NCI-H2081 (cell line): ENCODE results near the gene MTNR1B.

Experiments
- DNase-seq, 2 experiments: peaks; one replicate each; lab custom pipeline; 2025; lab: John Stamatoyannopoulos, UW

The MTNR1B gene

GRCh38 chr11:92969634-92970347 is at the start of gene MTNR1B:
Gene MTNR1B, plus strand, starts transcription at chr11:92969651. Its CDS starts 75 bp downstream, at chr11:92969726.
- no peak for DNase-seq

GRCh38 chr11:92920331-92920730 is 49.1 kb upstream of the MTNR1B start:
- DNase-seq = no peak

- no peak for DNase-seq
These were observed 46.7 kb upstream of the MTNR1B start for GRCh38 chr11:92922731-92923130.

- DNase-seq = no peak
These were observed 40.2 kb upstream of the MTNR1B start for GRCh38 chr11:92929246-92929645.

- DNase-seq = no peak
These were observed 39.8 kb upstream of the MTNR1B start for GRCh38 chr11:92929653-92930052.

GRCh38 chr11:92931746-92932422 is 37.6 kb upstream of the MTNR1B start:
- DNase-seq = no peak

GRCh38 chr11:92939305-92939704 is 30.1 kb upstream of the MTNR1B start:
- DNase-seq = no peak

- peak; percentile 33 to 42 for DNase-seq
These were observed 27.5 kb upstream of the MTNR1B start for GRCh38 chr11:92941676-92942571.

- DNase-seq = no peak
These were observed 22.7 kb upstream of the MTNR1B start for GRCh38 chr11:92946707-92947106.

GRCh38 chr11:92948116-92948515 is 21.3 kb upstream of the MTNR1B start:
- no peak for DNase-seq

GRCh38 chr11:92954003-92954402 is 15.4 kb upstream of the MTNR1B start:
- DNase-seq = peak; percentile 46 to 78

- DNase-seq = no peak
These were observed 13.6 kb upstream of the MTNR1B start for GRCh38 chr11:92955860-92956259.

- no peak for DNase-seq
These were observed 8.6 kb upstream of the MTNR1B start for GRCh38 chr11:92960886-92961285.

GRCh38 chr11:92962446-92962845 is 7.0 kb upstream of the MTNR1B start:
- no peak for DNase-seq

GRCh38 chr11:92964471-92964870 is 5.0 kb upstream of the MTNR1B start:
- no peak for DNase-seq

GRCh38 chr11:92965196-92965595 is 4.3 kb upstream of the MTNR1B start:
- DNase-seq = no peak

GRCh38 chr11:92967178-92967577 is 2.3 kb upstream of the MTNR1B start:
- no peak for DNase-seq

GRCh38 chr11:92967867-92968266 is 1.6 kb upstream of the MTNR1B start:
- no peak for DNase-seq

GRCh38 chr11:92969293-92969633 is 188 bp upstream of the MTNR1B start:
- no peak for DNase-seq

GRCh38 chr11:92972248-92972647 is 2.8 kb downstream of the MTNR1B start:
- no peak for DNase-seq

GRCh38 chr11:92975285-92975684 is 5.8 kb downstream of the MTNR1B start:
- DNase-seq = no peak

GRCh38 chr11:92976681-92977080 is 7.2 kb downstream of the MTNR1B start:
- no peak for DNase-seq

GRCh38 chr11:92977401-92977800 is 8.0 kb downstream of the MTNR1B start:
- DNase-seq = no peak
